Dedifferentiated amniotic fluid mesenchymal stem cell (primary cell): ENCODE measurements around the gene IL1RAPL1.

Experiments
- DNase-seq: peaks from one replicate; pipeline ENCODE4 v3.0.0-alpha.2; 2016; ENCODE audit errors: extremely low spot score

Gene IL1RAPL1

DNA sequence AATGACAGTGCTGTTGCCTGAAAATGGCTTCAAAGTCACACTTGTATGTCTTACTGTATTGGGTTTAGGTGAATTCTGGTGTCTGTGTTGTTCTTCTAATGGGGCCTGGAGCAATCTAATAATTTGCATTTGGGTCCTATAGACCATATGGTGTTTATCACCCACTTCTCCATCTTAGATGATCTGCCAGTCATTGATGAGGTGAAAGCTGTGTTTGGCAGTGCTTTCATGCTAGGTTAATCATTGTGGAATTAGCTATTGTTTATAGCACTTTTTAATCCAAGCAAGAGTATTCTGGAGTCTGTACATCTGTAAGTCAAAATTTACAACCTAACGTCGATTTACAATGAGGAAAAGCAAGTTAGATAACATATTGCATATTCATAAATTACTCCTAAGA lies 1055.9 kb downstream of the IL1RAPL1 start:
- DNase-seq: no peak

DNA sequence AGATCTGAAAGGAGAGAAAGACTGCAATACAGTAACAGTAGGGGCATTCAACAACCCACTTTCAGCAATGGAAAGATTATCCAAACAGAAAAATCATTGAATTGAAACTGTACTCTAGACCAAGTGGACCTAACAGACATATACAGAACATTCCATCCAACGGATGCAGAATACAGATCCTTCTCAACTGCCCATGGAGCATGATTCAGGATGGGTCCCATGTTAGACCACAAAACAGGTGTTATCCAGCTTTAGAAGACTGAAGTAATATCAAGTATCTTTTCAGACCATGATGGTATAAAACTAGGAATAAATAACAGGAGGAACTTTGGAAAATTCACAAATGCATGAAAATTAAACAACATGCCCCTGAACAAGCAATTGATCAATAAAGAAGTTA lies 1060.9 kb downstream of the IL1RAPL1 start:
- DNase-seq: no peak

DNA sequence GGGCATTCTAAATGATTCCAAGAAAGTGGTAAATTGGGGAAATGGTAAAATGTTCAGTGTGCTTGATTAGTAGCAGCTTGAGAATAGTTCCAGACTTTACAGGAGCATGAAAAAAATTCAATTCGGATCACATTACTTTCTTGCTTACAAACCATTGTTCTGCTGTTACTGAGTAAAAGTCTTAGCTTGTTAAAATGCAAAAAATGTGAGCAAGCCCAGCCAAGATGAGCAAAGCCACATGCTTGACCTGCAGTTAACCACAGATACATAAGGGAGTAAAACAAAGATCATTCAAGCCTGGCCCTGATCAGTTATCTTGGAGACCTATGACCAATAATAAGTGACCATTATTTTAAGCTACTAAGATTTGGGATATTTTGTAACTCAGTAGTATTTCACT lies 1065.2 kb downstream of the IL1RAPL1 start:
- peak; percentile 37 for DNase-seq

DNA sequence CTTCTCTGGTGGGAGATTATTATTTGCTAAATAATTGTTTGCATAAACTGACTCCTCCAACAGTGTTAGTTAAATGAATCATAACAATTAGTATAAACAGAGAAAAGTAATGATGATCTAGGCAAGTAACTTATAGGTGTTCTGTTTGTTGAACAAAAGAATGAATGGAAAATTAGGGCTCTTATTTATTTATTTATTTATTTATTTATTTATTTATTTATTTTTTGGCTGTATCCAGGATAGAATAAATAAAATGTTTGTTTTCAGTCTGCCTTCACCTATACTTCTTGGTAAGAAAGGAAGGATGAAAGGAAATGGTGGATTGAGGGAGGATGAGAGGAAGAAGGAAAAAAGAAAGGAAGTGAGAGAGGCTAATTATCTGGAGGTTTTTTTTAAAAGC lies 1066.5 kb downstream of the IL1RAPL1 start:
- no peak for DNase-seq

DNA sequence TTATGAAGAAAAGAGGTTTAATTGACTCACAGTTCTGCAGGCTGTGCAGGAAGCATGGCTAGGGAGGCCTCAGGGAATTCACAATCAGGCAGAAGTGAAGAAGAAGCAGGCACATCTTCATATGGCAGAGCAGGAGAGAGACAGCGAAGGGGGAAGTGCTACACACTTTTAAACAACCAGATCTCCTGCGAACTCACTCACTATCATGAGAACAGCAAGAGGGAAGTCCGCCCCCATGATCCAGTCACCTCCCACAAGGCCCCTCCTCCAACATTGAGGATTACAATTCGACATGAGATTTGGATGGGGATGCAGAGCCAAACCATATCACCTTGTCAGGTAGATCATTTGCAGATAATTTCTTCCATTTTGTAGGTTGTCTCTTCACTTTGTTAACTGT lies 1072.7 kb downstream of the IL1RAPL1 start:
- DNase-seq: no peak

DNA sequence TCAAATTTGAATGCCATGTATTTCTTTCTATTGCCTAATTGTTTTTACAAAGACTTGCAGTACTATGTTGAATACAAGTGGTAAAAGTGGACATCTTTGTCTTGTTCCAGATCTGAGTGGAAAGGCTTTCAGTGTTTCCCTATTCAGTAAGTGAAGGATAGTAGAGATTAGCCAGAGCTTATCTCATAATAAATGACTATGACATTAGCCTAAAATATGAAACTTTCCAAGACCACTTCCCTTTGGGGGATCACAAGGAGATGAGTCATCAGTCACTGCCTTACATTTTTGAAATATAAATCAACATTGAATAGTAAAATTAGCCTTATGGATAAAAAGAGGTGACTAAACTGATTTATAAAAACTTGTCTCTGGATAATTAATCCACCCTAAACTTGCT lies 1074.0 kb downstream of the IL1RAPL1 start:
- no peak for DNase-seq

DNA sequence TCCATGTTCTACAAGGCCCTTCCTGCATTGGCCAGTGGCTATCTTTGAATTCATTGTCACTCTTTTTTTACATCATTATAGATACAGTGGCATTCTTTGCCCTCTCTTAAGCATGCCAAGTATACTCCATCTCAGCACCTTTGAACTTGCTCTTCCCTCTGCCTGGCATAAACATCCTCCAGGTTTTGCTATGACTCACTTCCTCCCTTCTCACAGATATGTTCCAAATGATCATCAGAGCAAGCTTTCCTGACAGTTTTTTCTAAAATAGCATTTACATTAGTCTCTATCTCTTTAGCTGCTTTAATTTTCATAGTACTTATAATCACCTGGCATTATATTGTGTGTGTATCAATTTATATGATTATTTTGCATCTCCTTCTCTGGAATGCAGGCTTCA lies 1074.9 kb downstream of the IL1RAPL1 start:
- no peak for DNase-seq

DNA sequence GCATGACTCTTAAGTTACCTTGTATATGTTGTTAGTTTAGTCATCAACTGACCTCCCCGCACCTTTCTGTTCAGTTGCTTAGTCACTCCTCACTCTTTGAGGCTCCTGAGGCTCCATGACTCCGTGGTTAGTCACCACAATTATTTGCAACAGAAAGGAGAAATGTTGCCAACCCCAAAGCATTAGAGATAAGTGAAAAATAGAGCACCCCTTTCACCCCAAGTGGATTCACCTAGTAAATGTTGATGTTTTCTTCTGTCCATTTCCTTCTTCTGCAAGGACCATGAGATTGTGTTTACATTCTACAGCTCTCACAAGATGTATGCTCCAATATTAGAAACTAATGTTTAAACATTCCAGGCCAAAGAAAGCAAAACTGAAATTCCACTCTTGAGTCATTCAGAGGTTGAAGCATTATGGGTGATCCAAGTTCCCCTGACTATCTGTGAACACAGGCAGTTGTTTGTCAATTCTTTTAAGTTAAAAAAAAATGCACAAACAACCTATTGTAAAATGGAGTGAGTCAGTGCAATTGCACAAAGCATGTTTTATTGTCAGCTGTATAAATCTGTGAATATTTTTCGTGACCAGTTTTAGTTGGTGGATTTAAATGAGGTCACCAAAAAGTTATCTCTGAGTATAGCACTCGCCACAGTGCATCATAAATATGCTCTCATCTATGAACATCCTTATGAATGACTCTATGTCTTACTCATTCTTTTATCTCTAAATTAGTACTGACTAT lies 1075.7 kb downstream of the IL1RAPL1 start:
- peak; percentile 52 for DNase-seq

DNA sequence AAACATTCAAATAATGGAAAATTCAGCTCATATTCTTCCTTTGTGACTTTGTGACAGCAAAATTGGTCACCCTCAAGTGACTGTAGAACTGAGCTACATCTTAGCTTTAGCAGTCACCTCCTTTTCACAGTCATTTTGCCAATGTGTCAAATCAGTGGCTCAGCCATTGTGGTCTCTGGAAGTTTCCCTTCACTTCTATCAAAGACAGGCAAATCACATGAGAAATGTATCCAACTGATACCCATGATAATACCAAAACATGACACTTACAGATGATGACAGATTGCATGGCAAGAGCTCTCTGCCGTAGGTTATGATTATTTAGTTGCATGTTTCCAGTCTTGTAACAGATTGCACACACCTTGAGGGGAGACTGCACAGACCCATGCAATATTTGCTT lies 1078.3 kb downstream of the IL1RAPL1 start:
- no peak for DNase-seq

DNA sequence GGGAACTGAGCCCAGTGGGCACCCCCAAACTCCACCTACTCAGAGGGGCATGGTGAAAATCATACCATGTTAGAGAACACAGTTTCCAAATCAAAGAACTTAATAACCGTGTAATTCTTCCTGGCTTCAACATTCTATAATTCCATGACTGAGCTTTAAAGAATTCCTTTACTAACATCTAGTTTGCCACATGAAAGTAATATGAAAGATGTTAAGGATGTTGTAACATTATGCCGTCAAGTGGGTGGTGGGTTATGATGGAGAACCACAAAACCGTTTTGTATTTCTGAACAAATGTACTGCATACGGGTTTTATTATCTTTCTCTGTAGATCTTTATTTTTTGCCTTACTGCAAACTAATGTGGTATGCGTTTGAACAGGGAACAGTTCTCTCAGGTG lies 1079.1 kb downstream of the IL1RAPL1 start:
- peak; percentile 60 for DNase-seq

DNA sequence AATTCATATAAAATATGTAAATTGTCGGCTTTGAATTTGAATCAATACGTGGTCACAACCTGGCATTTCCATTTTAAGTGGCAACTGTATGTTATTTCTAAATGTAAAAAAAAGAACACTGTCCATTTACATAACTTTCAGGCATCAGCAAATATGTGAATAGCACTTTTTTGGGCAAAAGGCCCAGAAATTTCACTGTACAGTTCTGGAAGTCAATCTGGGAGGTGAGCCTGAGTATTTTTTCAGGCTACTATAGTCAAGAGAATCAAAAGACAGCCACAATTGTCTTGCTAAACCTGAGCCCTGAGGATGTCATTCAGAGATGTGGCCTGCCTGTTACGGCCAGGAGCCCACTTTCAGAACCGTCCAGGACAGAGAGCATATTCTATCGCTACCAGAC lies 1084.2 kb downstream of the IL1RAPL1 start:
- no peak for DNase-seq

DNA sequence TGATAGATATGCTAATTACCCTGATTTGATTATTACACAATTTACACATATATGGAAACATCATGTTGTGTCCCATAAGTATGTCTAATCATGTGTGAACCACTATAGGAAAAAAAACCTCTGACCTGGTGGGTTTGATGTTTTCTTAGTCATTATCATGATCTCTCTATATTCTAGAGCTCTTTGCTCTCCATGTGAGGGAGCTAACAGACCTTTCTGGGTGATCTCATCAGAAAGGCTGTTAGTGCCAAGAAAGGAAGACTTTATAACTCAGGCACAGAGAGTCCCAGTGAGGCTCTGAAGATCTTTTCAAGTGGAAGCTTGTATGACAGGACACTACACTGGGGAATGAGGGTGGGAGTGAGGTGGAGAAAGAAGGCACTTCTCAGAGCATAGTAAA lies 1100.4 kb downstream of the IL1RAPL1 start:
- no peak for DNase-seq

DNA sequence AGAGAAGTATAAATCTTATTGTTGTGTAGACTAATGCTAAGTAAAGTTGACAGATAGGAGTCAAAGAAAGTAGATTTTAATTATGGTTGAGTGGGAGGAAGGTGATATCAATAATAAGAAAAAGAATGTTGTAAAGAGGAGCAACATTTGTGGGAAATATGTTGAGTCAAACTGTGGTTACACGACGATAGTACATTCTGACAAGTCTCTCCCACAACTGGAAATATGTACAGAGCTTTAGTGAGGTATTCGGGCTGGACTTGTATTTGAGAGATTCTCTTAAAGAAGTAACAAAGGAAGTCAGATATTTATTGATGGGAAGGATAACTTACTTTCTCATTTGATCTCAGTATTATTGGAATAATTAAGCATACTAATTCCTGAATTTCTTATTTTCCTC lies 1102.8 kb downstream of the IL1RAPL1 start:
- DNase-seq: no peak

DNA sequence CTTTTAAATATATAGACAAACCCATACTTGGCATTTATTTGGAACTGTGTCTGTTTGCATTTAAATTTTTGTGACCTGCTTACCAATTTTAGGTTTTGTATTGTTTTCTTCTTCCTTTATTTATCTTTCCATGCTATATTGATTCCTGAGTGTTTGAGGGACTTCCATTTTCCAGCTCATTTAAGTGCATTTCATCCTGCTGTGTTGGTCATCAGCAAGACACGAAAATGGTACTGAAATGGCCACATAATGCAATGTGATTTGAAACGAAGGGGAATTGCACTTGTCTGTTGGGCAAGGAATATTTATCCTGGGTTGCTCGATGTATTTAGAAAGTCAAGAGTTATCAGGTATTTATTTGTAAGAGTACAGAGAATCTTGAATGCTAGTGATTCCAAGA lies 1103.8 kb downstream of the IL1RAPL1 start:
- no peak for DNase-seq

DNA sequence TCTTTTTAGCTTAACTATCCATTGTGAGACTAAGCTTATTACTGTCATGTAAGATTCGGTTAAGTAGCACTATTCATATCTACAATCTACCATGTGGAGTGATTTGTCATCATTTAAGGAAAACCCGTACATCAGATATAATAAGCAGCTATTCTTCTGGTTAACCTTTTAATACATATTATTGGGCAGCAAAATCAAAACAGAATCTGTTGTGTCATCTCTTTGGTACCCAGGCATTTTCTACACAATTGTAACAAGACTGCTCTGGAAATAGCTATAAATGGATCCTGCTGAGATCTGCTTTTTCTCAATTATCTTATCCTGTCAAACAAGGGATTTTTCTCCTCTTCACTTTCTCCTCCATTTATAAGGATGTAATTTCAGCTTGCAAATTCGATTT lies 1106.7 kb downstream of the IL1RAPL1 start:
- no peak for DNase-seq

DNA sequence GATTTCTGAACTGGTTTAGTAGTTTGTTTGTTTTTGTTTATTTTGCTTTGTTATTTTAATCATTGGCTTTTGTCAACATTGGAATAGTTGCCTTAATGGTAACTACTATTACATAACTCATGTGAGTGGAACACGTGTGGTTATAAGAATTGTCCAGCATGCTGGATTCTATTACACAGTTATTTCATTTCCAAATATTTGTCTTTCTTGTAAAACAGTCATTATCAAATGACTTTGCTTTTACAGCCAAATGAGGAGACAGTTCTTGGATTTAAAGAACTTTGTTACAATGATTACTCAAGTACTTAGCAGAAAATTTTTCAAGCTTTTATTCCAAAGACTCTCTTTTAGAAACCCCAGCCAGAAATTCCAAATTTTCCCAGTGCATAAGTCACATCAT lies 1112.0 kb downstream of the IL1RAPL1 start:
- no peak for DNase-seq

DNA sequence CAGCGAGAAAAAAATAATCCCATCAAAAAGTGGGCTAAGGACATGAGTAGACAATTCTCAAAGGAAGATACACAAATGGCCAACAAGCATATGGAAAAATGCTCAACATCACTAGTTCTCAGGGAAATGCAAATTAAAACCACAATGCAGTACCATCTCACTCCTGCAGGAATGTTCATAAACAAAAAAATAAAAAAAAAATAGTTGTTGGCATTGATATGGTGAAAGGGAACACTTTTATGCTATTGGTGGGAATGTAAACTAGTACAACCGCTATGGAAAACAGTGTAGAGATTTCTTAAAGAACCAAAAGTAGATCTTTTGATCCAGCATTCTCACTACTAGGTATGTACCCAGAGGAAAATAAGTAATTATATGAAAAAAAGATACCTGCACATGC lies 1119.8 kb downstream of the IL1RAPL1 start:
- no peak for DNase-seq

DNA sequence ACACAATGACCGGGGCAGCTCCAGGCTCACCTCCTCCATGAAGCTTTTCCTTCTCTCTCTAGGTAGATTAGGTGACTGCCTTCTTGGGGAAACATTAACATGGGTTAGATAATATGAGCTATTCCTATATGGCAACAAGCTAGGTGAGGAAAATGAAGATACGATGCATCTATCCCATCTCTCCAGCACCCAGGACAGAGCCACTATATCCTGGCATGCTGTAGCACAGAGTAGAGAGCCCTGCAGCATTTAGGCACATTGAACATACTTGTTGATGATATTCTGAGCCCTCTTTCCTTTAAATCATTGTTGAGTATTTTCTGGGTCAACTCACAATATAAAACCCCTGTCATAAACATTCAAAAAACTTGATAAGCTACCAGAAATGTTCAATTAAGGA lies 1133.9 kb downstream of the IL1RAPL1 start:
- no peak for DNase-seq

DNA sequence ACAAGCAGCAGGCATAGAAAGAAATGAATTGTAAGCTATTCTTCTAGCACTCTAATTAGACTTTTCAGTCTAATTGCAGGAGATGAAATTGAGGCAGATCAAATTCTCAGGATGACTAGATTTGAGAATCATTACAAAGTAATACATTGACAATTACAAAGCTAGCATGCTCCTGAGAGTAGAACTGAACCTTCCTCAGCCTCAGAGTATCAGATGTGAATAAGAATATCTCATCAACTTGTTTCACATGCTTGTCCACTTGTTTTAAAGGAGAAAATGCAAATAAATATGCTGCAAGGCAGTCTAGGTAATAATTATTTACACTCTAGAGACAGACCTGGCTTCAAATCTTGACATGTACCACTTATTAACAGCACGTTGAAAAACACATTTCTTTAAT lies 1137.1 kb downstream of the IL1RAPL1 start:
- DNase-seq: no peak

DNA sequence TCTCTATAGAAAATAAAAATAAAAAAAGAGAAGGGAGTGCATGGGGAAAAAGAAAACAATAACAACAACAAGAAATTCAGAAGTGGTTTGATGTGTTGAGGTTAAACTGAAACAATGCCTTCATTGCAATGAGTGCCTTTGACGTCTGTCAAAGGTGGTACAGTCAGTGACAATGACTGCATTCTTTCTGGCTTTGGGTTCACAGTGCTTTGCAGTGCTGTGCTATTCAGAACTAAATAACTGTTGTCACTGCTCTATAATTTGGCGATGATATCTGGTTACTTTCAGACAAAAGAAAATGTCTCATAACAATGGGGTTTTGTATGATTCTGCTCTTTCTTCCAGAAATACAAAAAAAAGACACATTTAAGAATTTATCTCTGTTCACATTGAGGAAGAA lies 1139.6 kb downstream of the IL1RAPL1 start:
- DNase-seq: no peak

DNA sequence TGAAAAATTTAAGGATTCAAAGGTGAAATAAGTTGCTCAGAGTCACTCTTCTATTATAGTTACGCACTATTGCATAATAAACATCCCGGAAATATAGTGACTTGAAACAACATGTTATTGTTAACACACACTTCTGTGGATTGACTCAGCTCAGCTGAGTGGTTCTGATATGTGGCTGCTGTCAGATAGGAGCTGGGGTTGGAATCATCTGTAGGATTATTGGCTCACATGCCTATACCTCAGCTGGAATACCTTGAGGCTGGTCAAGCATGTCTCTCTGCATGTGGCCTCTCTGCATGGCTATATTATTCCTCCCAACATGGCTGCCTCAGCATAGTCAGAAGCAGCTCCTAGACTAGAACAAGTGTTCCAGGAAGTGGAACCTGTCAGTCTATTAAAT lies 1141.4 kb downstream of the IL1RAPL1 start:
- DNase-seq: no peak

DNA sequence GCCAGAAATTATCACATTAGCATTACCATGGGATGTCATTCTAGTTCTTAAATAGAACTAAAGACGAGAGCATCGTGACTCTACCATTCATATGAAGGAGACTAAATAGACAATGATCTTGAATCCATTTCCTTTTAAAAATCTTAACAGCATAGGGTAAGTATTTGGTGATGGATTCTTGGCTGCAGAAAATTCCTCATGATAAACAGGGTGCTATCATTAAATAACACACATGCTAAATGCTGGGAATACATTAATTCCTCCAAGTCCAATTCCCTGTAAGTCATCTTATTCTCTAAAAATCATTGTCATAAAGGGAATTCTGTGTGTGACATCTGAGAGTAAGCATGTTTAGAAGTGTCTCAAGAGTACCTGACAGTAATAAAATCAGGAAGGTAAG lies 1157.7 kb downstream of the IL1RAPL1 start:
- no peak for DNase-seq

DNA sequence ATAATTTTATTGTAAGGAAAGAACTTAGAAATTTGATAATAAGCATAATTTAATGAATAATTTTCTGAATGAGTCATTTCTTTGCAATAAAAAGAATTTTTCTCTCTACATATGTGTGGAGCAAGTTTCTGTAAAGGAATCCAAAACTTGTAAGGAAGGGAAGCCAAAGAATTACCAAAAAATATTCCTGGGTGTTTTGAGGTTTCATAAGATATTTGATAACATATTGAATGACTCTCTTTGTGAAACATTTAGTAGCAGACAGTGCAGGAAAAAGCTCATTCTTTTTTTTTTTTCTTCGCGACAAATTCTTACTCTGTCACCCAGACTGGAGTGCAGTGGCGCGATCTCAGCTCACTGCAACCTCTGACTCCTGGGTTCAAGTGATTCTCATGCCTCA lies 1159.1 kb downstream of the IL1RAPL1 start:
- peak; percentile 63 for DNase-seq

DNA sequence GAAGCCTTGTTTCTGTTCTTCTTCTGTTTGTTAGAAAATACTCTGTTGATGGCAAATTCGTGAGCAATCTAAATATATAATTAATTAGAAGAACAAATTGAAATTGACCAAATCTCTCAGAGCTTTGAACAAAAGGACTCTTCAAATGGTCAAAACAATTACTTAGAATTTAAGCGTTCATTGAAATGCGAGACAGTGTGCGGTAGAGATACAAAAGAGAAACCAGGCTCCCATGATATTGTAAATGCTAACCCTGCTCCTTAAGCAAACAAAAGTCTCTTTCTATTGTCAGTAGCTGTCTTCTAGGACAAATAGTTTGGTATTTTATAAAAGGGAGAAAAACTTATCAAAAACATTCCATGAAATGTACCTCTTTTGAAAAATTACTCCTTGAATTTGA lies 1174.8 kb downstream of the IL1RAPL1 start:
- DNase-seq: no peak
